Inferior parietal cortex (tissue), 1 donor: ENCODE measurements around the gene KRT23.

Experiments used
- DNase-seq: peaks from one replicate; pipeline ENCODE4 v3.0.0-alpha.2; 2016; ENCODE audit errors: extremely low spot score

The KRT23 gene

DNA sequence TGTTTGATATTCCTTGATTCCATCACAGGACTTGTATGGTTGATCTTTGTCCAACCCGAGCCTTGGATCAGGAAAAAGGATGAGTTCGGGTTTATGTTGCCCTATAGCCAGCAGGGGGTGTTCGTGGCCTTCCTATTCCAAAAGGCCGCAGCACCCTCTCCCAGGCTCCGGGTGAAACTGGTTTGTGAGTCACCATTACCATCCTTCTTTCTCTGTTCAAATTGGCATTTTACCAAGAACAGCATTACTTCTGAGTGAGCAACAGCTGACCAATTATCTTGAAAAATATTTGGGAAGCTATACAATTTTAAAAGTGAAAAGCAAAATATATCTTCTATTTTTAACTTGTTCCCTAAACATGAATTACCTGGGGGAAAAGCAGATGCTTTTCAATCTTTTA is 28.1 kb downstream of the KRT23 start:
- DNase-seq = peak; percentile 89

DNA sequence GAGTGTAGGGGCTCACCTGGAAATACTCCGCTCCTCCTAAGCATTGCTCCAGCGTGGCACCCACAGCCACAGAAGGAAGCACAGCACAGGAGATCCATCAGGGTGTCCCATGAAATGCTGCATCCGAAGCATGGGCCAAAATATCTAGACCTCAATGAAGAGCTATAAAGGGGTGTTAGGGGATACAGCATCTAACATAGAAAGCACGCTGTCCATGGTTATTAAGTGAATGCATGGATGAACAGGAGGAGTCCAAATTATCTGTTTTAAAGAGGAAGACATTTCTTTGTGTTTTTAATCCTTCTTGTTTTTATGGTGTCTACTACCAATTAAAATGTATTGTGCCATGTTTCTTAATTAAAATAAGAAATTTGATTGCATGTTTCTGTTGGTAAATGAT is 30.8 kb downstream of the KRT23 start:
- DNase-seq = no peak

DNA sequence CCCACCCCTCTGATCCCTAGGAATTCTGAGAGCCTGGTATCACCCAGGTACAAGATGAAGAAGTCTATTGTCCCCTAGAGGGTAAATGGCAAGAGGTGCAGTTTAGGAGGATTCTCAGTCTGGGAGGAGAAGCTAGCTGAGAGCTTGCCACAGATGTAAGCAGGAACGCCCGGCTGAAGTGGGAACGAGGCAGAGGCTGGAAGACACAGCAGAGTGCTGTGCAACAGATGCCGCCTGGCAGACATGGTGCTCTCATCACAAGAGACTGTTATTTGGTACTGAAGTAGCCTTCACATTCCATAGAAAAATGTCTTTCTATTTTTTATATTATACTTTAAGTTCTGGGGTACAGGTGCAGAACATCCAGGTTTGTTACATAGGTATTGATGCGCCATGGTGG is 32.1 kb downstream of the KRT23 start:
- no peak for DNase-seq

DNA sequence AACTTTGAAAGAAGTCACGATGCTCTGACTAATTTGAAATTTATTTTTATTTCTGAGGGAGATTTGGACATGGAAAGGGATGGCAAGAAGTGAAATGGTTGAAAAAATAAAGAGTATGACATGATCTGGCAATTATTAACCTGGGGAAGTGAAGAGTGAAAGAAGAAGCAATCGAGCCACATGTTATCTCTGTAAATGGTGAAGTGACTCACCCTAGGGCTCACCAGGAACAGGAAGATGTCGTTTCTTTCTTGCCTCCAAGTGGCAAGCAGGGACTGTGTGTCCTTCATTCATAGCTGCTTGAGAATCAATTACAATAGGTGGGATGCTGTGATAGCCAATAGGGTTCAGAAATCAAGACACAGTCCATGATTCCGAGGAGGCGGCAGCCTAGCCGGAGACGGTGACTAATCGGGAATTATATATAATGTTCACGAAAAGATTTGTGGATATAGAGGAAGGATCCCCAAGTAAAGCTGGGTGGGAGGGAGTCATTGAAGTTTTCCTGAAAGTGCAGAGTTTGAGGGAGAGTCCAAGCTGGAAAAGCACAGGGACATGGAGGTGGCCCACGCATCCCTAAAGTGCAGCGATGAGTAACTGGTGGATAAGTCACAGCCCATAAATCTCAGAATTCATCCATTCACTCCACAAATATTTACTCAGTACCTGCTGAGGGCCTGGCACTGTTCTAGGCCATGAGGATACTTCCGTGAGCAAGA is 34.2 kb downstream of the KRT23 start:
- DNase-seq = no peak

DNA sequence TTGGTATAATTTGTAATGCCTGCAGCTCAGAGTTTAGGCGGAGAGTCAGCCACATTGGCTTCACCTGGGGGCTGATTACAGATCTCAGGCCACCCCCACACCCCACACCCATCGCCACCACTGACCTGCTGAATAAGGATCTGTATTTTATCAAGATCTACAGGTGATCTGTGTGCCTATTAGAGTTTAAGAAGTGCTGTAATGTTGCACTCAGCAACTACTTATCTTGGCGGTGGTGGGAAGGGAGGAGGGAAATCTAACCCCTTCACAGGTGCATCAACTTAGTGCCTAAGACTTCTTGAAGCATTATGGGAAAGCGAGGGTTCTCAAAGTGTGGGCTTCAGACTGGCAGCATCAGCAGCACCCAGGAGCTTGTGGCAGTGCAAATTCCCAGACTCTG is 34.9 kb downstream of the KRT23 start:
- DNase-seq = no peak

DNA sequence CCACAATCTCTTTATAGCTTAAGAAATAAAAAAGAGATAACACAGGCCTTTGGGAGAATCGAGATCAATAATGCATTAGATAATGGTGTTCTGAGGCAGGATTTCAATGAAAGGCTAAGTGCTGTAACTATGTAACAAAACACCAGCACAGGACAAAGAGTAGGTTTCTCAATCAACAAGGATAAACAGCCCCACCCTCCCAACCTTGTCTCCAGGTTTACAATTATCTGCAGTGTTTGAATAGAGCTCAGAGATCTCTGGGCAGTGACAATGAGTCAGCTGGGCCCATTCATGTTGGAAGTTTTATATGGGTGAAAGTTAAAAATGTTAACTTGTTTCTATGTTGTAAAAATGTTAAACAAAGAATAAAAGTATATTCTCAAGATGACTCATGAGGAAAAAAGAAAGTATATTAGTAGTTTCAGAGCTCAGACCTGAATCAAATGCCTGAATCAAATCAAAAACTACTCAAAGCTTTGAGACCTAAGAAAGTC is 35.4 kb downstream of the KRT23 start:
- no peak for DNase-seq

DNA sequence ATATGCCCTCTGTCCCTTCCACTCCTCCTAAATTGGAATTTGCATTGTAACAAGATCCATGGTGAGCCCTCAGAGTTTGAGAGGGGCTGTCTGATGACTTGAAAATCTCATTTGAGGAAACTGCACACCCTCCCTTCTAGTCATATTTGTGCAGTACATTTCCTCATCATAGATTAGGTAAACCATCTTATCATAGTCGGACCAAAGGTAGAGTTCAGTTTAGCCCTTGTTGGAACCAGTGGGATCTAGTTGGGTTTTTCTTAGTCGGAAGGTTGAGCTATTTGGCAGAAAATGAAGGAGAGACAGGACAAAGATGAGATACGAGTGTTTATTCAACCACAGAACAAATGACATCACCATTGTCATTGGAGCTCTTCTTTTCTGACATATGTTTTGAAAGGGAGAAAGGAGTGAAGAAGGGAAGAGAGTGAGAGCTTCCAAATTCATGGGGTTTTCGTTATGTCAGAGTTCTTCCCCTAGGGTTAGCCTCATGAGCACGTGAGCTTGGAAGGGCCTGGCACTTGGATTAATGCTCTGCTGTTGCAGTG is 36.6 kb downstream of the KRT23 start:
- DNase-seq = no peak

DNA sequence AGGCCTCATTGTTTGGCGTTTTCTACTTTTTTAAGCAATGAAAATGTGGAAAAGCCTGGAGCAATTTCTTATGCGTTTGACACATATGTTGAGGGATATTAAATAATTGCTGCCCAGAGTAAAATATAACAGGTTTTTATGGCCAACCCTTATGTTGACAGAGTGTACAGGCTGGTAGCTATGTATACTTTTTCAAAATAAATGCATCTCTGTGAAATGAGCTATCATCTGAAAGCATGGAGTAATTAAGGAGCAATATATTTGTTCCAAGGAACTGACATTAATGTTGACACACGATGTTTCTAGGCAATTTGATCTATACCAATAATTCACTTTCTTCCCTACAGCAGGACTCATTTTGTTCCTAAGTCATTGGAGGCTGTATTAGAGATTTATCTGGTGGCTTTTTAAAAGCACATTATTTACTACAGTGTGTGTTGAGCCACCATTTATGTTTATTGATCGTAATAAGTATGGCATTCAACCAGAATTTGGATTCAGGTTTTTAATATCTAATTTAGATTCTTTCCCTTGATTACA is 40.5 kb downstream of the KRT23 start:
- DNase-seq = no peak

DNA sequence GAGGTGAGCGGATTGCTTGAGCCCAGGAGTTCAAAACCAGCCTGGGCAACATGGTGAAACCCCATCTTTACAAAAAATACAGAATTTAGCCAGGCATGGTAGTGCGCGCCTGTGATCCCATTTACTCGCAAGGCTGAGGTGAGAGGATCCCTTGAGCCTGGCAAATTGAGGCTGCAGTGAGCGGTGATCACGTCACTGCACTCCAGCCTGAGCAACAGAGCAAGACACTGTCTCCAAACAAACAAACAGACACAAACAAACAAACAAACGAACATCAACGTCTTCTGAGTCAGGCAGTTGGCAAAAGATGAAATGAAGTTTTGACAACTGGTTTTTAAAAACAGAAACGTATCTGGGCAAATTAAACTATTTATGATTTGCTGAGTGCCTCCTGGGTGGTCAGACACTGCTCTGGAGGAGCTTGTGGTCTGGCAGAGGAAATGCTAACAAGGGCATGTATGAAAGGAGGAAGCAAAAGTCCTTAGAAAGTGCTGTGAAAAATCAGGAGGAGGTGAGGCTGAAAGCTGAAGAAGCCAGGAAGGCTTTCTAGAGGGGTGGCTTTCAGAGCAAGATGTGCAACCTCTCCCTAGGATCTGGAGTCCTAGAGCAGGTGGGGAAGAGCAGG is 42.2 kb downstream of the KRT23 start:
- DNase-seq = no peak

DNA sequence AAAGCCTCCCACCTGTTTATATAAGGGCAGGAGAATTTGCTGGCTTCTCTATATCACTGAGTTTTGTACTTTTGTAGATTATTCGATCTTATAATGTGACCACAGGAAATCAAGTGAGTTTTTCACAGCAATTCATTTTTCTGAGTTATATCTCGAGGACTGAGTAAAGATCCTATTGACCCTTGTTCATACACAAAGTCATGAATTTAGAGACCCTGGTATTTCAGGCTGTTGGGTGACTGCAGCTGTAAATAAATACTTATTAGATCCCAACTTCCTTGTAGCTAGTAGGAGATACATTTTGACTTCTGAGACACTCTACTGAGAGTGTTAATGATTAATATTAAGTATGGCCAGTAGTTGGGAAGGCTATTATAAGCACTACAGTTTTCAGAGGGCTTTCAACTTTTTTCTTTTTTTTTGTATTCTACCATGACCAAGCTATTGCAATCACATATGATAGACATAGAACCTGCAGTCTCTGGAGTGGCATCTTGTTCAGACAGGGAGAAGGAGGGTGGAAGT is 49.2 kb downstream of the KRT23 start:
- DNase-seq = no peak

DNA sequence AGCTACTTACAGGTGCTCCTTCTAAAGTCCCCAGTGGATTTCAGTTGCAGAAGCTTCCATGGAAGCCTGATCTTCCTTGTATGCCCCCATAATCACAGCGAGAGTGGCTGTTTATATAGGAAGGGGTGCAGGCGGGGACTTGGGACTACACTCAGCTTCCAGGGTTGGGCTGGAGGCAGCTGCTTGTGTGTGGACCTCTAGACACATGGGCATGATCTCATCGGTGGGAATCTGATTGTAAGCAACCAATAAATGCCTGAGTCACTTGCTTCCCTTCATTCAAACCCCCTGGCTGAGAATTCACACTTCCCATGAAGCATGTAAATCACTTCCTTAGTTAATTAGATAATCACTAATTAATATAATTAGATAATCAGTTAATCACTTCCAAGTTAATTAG is 51.4 kb downstream of the KRT23 start:
- no peak for DNase-seq

DNA sequence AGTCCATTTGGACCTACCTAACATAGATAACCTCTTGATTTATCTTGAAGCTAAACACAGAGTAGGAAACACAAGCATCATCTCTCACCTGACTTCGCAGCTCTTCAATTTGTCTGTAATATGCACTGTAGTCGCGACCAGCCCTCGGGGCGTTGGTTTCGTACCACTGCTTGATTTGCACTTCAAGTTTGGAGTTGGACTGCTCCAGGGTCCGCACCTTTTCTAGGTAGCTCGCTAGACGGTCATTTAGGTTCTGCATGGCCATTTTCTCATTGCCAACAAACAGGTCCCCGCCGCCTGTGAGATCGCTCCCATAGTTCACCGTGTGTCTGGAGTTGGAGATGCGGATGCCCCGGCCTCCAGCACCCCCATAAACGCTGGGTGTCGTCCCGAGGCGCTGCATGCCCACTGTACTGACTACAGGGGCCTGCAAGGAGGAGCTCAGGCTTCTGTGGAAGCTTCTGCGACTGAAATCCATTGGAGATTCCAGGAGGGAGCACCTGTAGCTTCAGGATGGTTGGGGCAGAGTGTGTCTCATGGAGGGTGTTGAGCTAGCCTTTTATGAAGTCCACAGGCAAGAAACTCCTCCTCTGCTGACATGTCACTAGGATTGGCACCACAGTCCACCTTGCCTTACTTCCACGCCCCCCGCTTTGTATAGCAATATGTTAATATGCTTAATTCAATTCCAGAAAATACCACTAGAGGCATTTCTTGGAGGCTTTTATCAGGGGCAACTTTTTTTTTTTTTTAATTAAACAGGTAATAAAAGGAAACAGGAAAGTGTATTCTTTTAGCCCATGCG is 52.5 kb downstream of the KRT23 start, which contains the start of gene KRT20:
Gene KRT20 (minus strand): TSS at position 535 of the 805 bp plus-strand sequence. CDS start 57 bp downstream, at position 478.
- DNase-seq = no peak

DNA sequence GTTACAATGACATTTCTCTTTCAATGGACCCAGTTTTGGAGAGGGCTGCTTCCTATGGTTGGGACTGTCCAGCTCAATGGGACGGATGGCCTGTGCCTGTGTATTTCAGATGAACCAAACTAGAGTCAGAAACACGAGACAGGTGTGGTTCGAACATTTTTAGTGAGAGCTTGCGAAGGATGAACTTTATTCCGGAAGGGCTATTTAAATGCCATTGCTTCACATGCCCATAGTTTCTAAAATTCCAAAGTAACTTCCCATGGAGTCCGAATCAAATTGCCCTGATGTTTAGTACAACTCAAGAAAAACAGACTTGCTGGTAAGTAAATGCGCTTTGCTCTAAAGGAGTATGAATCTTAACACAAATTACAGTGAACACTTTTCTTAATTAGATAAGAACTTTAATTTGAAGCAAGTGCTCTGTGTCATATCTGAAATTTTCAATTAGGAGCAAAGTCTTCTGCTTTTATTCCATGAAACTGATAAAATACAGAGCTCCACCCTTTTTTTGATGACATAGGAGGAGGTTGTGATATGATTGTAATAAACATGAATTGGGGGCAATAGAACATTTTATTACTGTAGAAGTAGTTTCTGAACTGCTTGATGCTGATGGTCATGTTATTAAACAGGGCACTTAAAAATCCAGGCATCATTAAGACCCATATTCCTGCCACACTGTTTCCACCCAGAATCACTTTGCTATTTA is 53.7 kb downstream of the KRT23 start:
- DNase-seq = no peak

DNA sequence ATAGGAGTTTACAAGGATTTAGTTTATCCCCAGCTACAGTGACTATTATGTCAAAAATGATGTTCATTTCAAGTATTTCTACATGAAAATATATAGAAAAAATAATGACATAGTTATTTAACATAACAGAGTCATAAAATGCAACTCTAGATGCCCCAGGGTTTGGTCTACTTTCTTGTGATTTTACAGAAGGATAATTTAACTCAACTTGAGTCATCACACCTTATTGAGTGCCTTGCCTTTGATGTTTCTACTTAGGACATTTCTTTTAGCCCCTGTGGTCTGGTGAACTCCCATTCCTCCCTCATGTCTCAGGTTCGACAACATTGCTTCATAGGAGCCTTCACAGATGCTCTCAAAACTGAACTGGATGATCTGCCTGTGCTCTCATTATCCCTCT is 54.4 kb downstream of the KRT23 start:
- DNase-seq = no peak

DNA sequence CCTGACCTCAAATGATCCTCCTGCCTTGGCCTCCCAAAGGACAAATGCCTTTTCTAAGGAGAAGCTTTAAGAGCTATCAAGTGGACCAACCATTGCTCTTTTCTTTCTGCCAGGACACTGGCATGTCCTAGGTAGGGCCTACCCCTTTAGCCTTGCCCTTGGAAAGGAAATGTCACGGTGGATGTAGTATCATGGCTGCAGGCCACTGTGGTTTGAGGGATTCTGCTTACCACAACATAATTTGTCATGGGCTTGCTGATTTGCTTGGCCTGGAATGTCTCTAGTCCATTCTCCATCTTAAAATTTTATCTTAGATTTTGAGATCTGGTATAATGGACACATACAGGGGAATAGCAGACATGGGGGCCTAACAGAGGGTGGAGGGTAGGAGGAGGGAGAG is 58.4 kb downstream of the KRT23 start:
- no peak for DNase-seq

DNA sequence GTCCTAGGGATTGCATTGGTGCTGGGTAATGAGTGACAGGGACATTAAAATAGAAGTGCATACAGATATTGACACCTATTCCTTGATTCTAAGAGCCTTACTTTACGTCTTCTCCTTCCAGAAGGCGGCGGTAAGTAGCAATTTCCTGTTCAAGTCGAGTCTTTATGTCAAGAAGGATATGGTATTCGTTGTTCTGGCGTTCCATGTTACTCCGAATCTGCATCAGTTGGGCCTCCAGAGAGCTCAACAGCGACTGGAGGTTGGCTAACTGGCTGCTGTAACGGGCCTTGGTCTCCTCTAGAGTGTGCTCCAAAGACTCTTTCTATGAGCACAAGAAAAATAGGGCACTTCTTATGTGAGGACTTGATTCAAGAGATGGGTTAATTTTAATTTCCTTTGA is 59.4 kb downstream of the KRT23 start:
- DNase-seq = no peak

DNA sequence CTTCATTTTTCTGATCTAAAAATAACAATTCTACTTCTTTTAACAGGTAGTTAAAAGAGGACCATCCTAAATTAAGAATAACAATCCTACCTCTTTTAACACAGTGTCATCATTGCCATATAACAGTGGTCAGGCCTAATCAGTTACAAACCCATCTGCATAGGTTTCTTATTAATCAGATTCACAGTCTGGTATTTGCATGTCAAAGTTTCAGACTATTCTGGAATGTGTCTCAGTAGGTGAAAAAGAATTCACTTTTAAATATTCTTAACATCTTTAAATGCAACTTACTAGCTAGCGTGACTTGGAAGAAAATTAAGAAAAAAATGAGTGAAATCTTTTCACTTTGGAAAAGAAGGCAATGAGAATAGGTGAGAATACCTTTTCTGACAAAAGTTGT is 63.6 kb downstream of the KRT23 start:
- DNase-seq = no peak

DNA sequence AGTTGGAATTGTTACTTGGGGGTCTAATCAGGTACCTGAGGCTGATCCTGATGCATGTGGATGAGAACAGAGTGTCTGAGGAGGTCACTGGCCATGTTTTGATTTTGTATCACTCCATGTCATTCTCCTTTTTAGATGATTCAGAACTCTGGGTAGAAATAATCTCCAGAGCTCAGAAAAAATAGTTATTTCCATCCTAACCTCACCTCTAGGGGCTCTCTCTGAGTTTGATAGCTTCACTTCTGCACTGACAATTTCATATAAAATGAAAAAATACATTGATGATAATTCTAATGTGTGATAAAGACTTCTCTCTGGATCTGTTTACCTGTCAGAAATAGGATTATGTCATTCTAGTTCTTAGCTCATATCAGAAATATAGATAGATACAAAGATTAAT is 64.2 kb downstream of the KRT23 start:
- no peak for DNase-seq
